Epidermal melanocyte (primary cell): ENCODE data around the gene ARX.

ENCODE experiments used
- DNase-seq: peaks from one replicate; pipeline ENCODE4 v3.0.0; 2011; ENCODE audit warnings: low spot score; ENCODE audit not compliant: insufficient read length

Gene ARX

DNA sequence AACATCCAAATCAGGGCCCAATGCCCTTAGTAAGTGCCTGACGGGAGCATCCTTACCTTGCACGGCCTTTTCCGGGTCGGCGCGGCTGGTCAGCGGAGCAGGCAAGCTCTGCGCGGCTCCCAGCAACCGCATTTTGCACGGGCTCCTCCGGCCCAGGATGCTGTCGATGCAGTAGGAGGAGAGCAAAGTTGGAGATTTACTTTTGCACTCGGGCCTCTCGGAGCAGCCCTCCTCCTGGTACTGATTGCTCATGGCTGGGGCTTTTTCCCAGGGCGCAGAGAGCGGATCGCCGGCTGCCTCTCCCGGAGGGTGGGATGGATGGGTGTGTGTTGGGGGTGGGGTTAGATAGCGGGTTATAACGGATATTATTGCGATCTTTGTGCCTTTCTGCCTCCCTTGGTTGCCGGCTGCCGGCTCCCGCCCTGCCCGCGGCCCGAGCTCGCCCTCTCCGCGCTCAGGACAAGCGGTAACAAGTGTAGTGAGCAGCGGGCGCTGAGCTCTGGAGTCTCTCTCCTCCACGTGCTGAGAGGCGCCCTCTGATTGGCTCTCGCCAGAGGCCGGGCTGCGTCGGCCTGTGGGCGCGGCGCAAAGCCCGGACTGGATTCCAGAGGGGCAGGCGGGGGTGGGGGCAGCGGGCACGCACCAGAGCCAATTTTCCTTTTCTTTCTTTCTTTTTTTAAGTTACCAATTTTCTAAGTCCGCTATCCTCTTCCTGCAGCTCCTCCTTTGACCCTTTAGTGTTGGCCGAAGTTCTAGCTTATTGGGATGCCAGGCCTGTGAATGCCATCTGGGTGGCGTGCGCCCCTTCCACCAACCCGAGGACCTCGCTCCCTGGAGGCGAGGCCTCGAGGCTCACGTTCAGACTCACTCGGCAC is at the start of gene ARX:
ARX (minus strand) TSS at position 480 of the 875 bp plus-strand sequence; CDS start at position 252, 228 bp downstream.
- peak; percentile 77 for DNase-seq

DNA sequence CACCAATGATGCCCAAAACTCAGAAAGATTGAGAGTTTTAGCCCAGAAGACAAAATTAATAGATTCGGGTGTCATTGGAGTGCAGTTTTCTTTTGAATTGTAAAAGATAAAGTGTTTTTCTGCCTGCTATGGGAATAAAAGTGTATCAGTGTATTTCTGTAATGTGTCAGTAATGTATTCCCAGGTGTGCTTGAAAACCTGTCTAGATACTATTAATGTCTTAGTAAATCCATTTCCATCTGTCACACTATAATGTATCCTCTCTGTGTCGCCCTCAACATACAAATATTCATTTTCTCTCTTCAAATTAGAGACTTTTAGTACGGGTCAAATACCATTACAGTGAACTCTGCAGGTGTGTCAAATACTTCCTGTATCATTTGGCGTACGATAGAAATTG is 43.5 kb upstream of the ARX start:
- no peak for DNase-seq

DNA sequence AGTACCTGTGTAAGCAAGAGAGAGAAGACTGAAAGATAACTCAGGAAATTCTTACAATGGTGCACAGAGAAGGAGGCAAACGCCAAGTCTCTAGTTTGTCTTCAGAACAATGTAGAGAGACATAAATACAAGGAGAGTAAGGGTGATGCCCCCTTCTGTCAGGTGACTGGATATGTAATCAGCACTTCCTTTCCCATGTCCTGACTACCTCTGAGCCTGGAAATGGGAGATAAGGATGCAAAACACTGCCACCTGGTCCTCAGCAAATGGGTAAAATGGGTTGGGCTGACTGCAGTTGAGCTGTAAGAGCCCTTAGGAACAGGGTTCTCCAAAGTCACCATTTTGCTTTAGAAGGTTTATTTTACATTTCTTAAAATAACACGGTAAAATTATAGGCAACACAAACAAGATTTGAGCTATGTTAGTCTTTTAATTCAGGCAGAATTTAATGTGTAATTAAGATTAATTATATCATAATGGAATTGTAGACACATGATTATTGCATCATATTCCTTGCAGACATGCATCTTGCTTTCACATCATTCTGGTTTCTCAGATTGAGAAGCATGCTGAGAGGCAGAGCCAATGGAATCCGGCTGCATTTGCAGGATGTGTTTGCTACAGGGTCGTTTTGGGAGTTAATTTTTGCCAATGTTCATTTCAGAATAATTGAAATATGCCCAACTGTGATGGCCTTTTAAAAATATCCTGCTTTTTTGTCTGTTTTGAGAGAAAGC is 37.2 kb upstream of the ARX start:
- no peak for DNase-seq

DNA sequence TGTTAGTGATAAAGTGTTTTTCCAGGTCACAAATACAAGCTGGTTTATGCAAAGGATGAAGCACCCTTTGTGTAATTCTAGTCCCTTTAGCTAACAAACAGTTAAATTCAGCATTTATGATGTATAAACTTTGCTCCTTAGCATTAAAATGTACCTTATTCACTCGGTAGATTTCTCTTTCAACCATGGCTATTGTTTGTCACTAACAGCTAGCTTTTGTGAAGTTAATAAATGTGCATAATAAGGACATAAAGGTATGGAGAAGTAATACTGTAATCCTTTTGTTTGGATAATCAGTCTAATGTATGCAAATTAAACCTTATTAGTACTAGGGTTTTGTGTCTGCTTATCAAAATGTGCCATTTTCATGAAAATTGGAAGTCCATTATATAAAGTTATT is 34.2 kb upstream of the ARX start:
- DNase-seq = no peak

DNA sequence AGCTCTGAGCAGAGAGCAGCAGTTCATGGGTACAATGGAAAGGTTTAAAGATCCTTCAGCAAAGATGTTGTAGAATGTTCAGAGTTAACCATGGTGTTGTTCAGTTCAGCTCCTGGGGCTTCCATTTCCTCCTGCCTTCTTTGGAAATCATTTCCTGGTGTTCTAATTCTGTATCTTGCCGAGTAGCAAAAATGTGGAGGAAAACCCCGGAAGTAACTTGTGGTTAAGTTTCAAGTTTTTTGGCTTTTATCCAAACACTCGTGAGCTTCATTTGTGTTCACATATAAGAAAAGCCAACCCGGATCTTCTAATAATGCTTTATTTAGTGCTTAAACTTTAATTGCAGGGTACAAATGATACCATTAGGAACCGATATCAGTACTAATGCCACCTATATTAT is 33.6 kb upstream of the ARX start:
- DNase-seq = no peak

DNA sequence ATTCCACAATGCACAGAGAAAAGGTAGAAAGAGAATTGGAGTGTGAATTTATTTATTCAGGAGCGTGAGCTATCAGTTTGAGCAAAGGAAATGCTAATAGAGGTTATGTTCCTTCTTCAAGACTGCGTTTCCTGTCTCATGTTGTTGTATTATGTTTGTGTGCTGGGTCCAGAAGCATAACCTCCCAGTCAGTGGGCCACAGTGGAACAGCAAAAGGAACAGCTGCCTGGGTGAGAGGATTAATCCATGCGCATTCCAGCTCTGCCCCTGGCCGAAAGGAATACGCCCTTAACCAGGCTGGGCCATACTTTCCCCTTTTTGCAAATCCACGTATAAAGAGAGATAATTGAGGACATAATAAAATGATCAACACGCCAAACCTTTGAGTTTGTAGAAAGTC is 32.4 kb upstream of the ARX start:
- DNase-seq = no peak

DNA sequence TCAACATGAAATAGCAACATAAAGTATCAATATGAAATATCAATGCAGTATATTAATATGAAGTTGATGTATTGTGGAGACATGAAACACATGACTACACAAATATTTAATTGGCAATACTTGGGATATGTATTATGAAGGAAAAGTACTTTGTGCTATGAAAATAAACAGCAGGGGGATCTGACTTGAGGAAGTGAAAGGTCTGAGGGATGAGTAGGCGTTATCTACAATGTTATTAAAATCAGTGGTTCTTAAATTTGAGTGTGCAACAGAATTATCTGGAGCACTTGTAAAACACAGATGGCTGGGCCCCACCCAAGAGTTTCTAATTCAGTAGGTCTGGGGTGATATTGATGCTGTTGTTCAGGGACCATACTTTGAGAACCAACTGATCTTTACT is 27.4 kb upstream of the ARX start:
- DNase-seq = no peak

DNA sequence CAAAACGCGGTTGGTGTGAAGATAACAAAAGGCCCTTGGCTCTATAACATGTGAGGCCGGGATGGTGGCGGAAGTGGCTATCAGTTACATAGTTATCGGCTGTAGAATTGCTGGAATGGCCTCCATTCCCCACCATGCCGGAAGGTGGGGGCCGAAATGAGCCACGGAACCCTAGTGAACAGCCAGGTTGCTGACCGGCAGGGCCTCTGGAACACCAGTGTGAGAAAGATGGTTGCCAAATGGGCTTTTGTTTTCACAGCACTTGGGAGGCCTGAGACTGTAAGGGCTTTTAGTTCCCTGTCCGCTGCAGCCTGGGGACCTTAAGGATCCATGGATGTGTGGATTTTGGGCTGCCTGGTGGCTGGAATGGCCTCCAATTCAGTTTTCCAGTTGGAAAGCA is 23.3 kb upstream of the ARX start:
- DNase-seq = no peak

DNA sequence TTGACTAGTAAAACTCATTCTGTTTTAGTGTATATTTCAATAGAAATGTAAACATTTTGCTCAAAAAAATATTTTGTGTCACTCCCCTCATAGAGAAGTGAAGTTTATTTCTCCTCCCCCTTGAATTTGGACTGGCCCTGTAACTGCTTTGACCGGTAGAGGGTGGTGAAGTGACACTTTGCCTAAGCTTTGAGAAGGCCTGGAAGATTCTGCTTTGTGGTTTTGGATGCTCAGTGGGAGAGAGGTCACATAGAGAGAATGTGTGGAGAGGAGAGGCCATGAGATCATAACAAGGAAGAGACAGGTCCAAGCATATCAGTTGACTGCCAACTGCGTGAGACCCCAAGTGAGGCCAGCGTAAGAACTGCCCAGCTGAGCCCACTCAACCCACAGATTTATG is 19.1 kb upstream of the ARX start:
- DNase-seq = no peak

DNA sequence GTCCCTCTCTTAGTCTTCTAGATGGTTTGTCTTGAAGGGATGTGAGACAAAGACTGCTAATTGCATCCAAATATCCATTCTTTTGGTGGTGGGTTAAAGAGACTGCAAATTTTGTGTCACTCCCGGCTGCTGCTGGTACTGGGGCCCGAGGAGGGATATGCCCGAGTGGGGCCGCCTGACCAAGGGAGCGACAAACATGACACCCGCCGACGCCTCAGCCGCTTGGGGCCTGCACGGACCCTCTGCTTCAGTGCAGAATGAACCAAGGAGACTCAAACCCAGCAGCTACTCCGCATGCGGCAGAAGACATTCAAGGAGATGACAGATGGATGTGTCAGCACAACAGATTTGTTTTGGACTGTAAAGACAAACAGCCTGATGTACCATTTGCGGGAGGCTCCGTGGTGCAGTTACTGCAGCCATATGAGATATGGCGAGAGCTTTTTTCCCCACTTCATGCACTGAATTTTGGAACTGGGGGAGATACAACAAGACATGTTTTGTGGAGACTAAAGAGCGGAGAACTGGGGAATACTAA is 13.6 kb upstream of the ARX start:
- DNase-seq = no peak

DNA sequence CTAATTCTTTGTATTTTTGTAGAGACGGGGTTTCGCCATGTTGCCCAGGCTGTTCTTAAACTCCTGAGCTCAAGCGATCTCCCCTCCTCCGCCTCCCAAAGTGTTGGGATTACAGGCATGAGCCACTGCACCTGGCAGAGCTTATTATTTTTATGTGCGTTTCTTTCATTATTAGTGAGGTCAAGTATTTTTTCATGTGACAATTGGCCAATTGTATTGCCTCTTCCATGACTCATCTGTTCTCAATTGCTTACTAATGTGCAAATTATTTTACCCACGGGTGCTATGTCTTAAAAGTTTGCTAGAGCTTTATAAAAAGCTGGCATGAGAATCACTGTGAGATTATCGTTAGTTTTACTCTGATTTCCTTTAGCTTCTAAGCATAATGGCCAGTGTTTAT is 13.0 kb upstream of the ARX start:
- DNase-seq = no peak

DNA sequence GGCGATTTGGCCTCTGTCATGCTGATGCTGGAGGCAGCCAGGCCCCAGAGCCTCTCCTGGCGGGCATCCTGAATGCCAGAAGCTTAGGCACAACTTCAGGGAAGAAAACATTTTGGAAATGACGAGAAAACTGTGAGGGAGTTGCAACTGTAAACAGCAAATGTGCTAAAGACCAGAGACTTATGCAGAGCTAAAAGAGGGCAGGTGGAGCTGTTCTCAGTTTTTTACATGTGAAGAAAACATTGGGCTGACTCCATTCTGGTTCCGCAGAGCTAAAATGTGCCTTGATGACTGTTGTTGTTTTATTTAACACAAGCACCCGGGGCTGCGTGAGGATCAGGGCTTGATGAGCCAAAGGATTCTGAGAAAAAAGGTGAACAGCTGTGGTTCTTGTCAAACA is 10.8 kb upstream of the ARX start:
- no peak for DNase-seq

DNA sequence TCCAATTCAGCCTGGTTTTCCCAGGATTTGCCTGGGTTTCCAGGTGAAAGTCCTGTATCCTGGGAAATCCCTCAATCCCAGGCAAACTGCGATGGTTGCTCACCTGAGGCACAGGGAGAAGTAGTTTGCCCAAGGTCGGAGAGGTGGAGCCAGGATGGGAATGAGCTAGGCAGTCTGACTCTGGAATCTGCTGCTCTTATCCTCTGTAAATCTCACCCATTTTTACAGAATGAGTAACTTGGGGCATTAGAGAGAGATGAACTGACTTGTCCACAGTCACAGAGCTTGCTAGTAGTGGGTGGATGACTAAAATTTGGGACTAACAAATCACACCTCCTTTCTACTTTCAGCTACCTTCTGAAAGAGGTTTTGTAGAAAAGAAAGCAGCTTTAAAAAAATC is 9.8 kb upstream of the ARX start:
- DNase-seq = no peak

DNA sequence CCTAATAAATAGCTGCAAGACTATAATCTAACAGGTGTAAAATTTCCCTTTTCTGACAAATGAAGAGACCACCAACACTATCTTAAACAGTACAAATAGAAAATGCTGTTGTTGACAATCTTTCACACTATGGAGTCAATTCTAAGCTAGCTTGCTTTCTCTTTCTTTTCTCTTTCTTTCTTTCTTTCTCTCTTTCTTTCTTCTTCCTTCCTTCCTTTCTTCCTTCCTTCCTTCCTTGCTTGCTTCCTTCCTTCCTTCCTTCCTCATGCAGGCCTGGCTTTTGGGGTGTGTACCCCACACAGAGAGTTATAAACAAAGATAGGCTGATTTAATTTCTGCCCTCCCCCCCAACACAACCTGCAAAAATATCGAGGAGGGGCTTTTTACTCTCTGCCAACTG is 8.1 kb upstream of the ARX start:
- no peak for DNase-seq

DNA sequence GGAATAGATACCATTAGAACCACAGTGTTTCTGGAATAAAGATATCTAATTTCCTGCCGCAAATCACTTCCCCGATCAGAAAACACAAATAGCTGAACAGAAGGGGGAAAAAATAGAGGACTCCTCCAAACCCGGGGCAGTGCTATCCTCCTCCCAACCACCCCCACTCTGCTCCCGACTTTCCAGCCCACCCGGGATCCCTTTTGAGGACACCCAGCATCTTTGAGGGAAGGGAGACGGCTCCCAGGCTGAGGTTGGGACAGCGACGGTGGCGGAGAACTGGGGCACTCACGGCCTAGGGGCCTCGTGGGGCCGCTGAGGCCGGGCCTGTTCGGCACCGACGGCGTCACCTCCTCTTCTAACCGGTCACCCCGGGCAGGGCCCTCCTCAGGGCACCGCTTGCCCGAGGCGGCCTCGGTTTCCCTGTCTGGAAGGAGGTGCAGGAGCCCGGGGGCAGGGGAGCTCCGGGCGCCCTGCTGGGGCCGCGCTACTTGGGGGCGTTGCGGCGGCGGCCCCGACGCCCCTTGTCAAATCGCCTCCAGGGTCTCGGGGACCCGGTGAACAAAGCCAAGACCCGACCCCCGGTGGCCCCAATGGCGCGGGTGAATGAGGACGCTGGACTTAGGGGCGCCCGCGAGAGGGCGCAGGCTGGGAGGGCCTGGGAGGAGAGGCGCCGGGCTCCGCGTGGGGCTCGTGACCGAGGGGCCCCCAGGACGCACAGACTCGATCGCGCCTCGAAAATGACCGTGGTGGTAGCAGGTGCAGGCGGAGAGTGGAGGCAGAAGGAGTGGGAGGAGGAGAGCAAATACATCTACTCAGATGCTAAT is 6.9 kb upstream of the ARX start:
- no peak for DNase-seq

DNA sequence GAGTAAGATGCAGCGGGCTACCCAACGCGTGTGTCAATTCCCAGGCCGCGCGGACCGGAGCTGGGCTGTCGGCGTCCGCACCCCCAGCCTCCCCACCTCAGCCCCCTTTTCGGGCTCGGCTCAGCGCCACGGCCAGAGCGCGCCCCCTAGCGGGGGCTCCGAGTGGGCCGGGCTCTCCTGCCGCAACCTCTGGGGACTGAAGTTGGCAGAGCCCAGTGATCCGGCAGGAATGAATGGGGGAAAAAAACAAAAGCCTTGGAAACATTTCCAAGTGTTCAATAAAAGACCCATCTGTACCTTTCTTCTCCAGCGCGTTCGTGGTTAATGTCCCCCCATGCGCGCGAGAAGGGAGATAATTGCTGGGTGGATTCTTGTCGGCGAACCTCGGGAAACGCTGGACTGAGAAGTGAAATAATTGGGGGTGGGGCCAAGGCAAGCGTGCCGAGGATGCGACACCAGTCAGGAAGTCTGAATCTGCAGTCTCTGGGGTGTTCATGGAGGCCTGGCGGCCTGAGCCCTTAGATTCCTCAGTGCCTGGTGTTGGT is 5.2 kb upstream of the ARX start:
- no peak for DNase-seq

DNA sequence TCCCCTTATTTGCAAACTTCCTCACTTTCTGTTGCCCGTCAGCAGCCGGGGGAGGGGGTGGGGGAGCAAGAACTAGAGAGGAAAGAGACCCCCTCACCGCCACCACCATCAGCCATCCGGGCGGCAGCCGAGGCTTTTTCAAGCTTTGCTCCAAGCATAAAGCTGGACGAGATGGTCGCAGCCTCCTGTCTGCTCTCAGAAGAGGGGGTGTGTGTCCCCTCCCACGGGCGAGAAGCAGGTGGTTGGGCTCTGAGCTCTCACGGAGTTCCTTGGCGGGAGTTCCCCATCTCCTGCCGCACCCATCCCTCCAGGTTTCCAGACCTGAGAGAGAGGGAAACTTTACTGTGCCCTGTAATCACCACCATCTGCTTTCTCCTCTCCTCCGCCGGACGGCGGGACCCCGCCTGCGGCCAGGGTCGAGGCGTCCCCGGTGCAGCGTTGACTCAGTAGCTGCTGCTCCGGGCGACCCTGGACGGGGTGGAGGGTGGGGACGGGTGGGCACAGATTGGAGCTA is 4.7 kb upstream of the ARX start:
- no peak for DNase-seq

DNA sequence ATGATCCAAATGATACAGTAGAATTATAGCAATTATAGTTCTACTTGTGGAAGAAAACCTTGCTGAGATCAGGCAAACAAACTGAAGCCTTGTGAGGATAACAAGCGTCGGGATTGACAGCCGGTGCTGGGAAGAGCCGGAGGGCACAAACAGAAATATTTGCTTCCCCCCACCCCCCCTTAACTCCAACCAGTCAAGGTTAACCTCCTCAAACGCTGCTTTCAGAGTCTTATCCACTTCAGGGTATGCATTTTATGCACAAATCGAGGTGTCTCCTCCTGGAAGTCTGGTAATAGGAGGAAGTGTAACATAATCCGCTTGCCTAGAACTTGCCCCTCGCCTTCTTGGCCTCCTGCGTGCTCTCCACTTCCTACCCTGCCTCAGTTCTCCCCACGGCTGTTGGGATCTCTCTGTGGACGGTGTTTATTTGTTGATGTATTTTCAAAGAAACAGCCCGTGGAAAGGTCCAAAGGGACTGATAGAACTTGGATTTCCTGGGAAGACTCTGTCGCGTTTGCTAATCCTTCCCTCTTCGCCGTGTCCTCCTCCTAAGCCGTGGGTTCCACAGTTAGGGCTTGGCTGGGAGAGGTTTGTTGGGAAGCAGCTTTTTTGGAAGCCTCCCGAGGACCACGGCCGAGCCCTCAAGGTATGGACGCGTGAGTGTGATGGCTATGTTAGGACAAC is 4.1 kb upstream of the ARX start:
- DNase-seq = no peak

DNA sequence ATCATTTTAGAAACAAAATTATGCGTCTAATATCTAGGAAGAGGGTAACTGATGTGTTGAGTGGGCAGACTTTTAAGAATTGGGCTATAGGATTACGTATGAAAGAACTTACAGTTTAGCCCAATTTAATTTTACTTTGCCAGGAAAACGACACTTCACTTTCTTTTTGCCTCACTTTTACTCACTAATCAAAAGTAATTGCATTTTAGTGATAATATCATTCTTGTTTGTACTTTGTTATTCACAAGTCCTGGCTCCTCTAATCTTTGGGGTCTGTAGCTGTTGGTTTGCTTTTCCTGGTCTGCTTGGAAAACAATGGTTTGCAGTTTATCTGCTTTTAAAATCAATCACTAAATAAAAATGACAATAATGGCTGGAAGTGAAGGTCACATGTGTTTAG is 2.9 kb upstream of the ARX start:
- no peak for DNase-seq

DNA sequence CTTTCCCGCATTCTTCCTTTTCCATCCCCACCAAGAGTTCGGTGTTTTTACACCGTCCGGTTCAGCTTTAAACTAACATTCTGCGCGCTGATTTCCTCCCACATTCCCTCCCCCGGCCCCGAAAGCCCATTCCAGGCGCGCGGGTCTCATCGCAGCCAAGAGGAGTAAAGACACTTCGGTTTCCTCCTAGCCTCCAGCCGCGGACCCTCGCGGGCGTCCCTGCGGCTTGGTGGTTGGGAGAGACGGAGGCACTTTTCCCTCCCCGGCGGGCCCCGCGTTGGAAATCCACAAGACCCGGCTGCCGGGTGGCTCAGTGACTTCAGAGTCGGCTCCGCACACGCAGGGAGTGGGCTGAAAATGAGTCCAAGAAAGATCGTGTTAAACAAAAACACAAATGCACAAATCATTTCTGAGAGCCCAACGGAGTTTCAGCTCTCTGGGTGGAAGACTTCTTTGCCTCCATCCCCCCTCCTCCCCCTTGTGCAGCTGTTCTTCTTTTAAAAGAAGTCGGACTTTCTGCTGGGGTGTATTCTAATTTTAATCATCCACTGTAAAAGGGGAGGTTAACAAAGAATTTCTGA is 2.0 kb upstream of the ARX start:
- DNase-seq = no peak
